Activated CD4-positive, alpha-beta memory T cell treated with anti-CD3 and anti-CD28 coated beads for 36 hours (primary cell): ENCODE data around the gene SLC22A14. TPM values are rescaled to one million over a fixed set of nuclear protein-coding genes. Genes with fewer than 3 reads are reported as not detected.

Source experiments
- CTCF ChIA-PET: fragments of 350-600 bp; sonication (Branson Sonifier 250); formaldehyde crosslinking; loops from one replicate; lab custom pipeline; 2021; ENCODE audit warnings: antibody characterized with exemption, inconsistent platforms; lab: Charles Lee
- POLR2A ChIA-PET: fragments of 350-600 bp; sonication (Branson Sonifier 250); formaldehyde crosslinking; loops from one replicate; lab custom pipeline; 2021; ENCODE audit warnings: antibody characterized with exemption; lab: Charles Lee
- DNase-seq: peaks from one replicate; pipeline ENCODE4 v3.0.0-alpha.2; 2020
- H3K27ac Mint-ChIP-seq: one replicate; pipeline ENCODE4 v1.8.0; 2021; ENCODE audit warnings: mixed read lengths
- H3K27me3 Mint-ChIP-seq: one replicate; pipeline ENCODE4 v1.8.0; 2021; ENCODE audit warnings: mixed read lengths
- H3K36me3 Mint-ChIP-seq: one replicate; pipeline ENCODE4 v1.8.0; 2021; ENCODE audit warnings: mixed read lengths
- H3K4me1 Mint-ChIP-seq: one replicate; pipeline ENCODE4 v1.8.0; 2021; ENCODE audit warnings: low read depth, mixed read lengths
- H3K4me3 Mint-ChIP-seq: one replicate; pipeline ENCODE4 v1.8.0; 2021; ENCODE audit warnings: mild to moderate bottlenecking, mixed read lengths
- H3K9me3 Mint-ChIP-seq: one replicate; pipeline ENCODE4 v1.8.0; 2021; ENCODE audit warnings: mixed read lengths
- intact Hi-C: fragments of 100-400 bp; cut with micrococcal nuclease; formaldehyde crosslinking; loops from one replicate; pipeline ENCODE4 v1.15.1; 2023
- total RNA-seq, 2 experiments: library from RNA; stranded (reverse); gene quantifications; one replicate each; pipeline ENCODE4 v1.2.3, GENCODE V29; 2021

The SLC22A14 gene
- total RNA-seq, 2 experiments from 2014 or later, result not detected

GRCh38 chr3:38360345-38360744 is 78.3 kb downstream of the SLC22A14 start:
- no peak for DNase-seq
- H3K4me3 Mint-ChIP-seq, result no peak overlapping the region
- no peaks in the 10 kb centered on the region for H3K9me3 Mint-ChIP-seq
- intact Hi-C loops, result no loop called here
- no peak overlapping the region for H3K27ac Mint-ChIP-seq
- H3K4me1 Mint-ChIP-seq, result peaks cover 2% of the 10 kb centered on the region
- H3K27me3 Mint-ChIP-seq, result no peaks in the 10 kb centered on the region
- CTCF ChIA-PET, result no interaction called here
- POLR2A ChIA-PET, result no interaction called here
- H3K36me3 Mint-ChIP-seq, result no peaks in the 10 kb centered on the region

- H3K36me3 Mint-ChIP-seq, result peaks cover 3% of the 10 kb centered on the region
- no peaks in the 10 kb centered on the region for H3K9me3 Mint-ChIP-seq
- no peak for DNase-seq
- ChIA-PET POLR2A (no interaction called here), CTCF (no interaction called here)
- intact Hi-C loops, result no loop called here
- no peak overlapping the region for H3K27ac Mint-ChIP-seq
- peaks cover 2% of the 10 kb centered on the region for H3K4me1 Mint-ChIP-seq
- H3K4me3 Mint-ChIP-seq, result no peak overlapping the region
- H3K27me3 Mint-ChIP-seq, result no peaks in the 10 kb centered on the region
Measured at GRCh38 chr3:38361496-38361895, 79.4 kb downstream of the SLC22A14 start.

- intact Hi-C loops, result no loop called here
- H3K4me3 Mint-ChIP-seq, result no peak overlapping the region
- ChIA-PET CTCF (no interaction called here), POLR2A (no interaction called here)
- no peaks in the 10 kb centered on the region for H3K27me3 Mint-ChIP-seq
- no peak for DNase-seq
- peaks cover 2% of the 10 kb centered on the region for H3K4me1 Mint-ChIP-seq
- H3K27ac Mint-ChIP-seq, result no peak overlapping the region
- no peaks in the 10 kb centered on the region for H3K9me3 Mint-ChIP-seq
- peaks cover 3% of the 10 kb centered on the region for H3K36me3 Mint-ChIP-seq
Measured at GRCh38 chr3:38362825-38363224, 80.7 kb downstream of the SLC22A14 start.

- POLR2A ChIA-PET, result no interaction called here
- Mint-ChIP-seq H3K4me1 (peaks cover 2% of the 10 kb centered on the region), H3K27ac (no peak overlapping the region), H3K9me3 (peaks cover 3% of the 10 kb centered on the region), H3K36me3 (peaks cover 12% of the 10 kb centered on the region), H3K4me3 (no peak overlapping the region), H3K27me3 (no peaks in the 10 kb centered on the region)
- intact Hi-C loops, result no loop called here
- CTCF ChIA-PET, result no interaction called here
- DNase-seq, result no peak
Measured at GRCh38 chr3:38364721-38365400, 82.8 kb downstream of the SLC22A14 start.

- Mint-ChIP-seq H3K4me3 (no peak overlapping the region), H3K27ac (no peak overlapping the region), H3K27me3 (no peaks in the 10 kb centered on the region), H3K4me1 (peaks cover 2% of the 10 kb centered on the region), H3K36me3 (peaks cover 12% of the 10 kb centered on the region), H3K9me3 (peaks cover 3% of the 10 kb centered on the region)
- CTCF ChIA-PET, result no interaction called here
- intact Hi-C loops, result no loop called here
- POLR2A ChIA-PET, result no interaction called here
- no peak for DNase-seq
Measured at GRCh38 chr3:38365469-38366062, 83.5 kb downstream of the SLC22A14 start.

- peaks cover 14% of the 10 kb centered on the region for H3K36me3 Mint-ChIP-seq
- no peak overlapping the region for H3K4me3 Mint-ChIP-seq
- no peaks in the 10 kb centered on the region for H3K27me3 Mint-ChIP-seq
- no peak for DNase-seq
- POLR2A ChIA-PET, result no interaction called here
- intact Hi-C loops, result no loop called here
- CTCF ChIA-PET, result no interaction called here
- no peak overlapping the region for H3K27ac Mint-ChIP-seq
- peaks cover 3% of the 10 kb centered on the region for H3K9me3 Mint-ChIP-seq
- peaks cover 2% of the 10 kb centered on the region for H3K4me1 Mint-ChIP-seq
Measured at GRCh38 chr3:38366082-38366481, 84.0 kb downstream of the SLC22A14 start.

GRCh38 chr3:38367779-38368178 is 85.7 kb downstream of the SLC22A14 start:
- H3K36me3 Mint-ChIP-seq, result peaks cover 14% of the 10 kb centered on the region
- H3K4me3 Mint-ChIP-seq, result no peak overlapping the region
- H3K27ac Mint-ChIP-seq, result no peak overlapping the region
- ChIA-PET POLR2A (no interaction called here), CTCF (interaction anchor here (0.6 to 1.3 kb wide), 2 partner anchors 11 kb away, joined by 3 to 4 read pairs; no protein-coding TSS in a partner anchor)
- no peak for DNase-seq
- intact Hi-C loops, result no loop called here
- peaks cover 3% of the 10 kb centered on the region for H3K9me3 Mint-ChIP-seq
- no peaks in the 10 kb centered on the region for H3K27me3 Mint-ChIP-seq
- peaks cover 2% of the 10 kb centered on the region for H3K4me1 Mint-ChIP-seq

Other genes starting within 250 kb of the SLC22A14 start
- gene DLEC1, start 243.1 kb upstream of the SLC22A14 start, total RNA-seq, result 1 to 10 TPM in 1 of 2 experiments, under 1 TPM in 1; 0.70 to 1.1 TPM
- gene ACAA1, start 145.2 kb upstream of the SLC22A14 start, total RNA-seq, result 10 to 100 TPM; 55.5 to 57.7 TPM
- gene MYD88, start 143.6 kb upstream of the SLC22A14 start, total RNA-seq, result 10 to 100 TPM; 32.3 to 34.8 TPM
- gene OXSR1, start 116.8 kb upstream of the SLC22A14 start, total RNA-seq, result 10 to 100 TPM; 47.5 to 48.5 TPM
- gene SLC22A13, start 16.5 kb upstream of the SLC22A14 start, total RNA-seq, result under 1 TPM in 1 of 2 experiments, not detected in 1; 0.12 TPM
- 1 to 10 TPM; 4.8 to 4.9 TPM for gene XYLB, start 64.5 kb downstream of the SLC22A14 start, total RNA-seq
- 1 to 10 TPM; 7.1 to 7.8 TPM for gene ACVR2B, start 171.6 kb downstream of the SLC22A14 start, total RNA-seq
- 10 to 100 TPM; 11.7 to 13.0 TPM for gene EXOG, start 214.0 kb downstream of the SLC22A14 start, total RNA-seq